Ascending aorta (tissue), 2 donors: ENCODE results near the gene TDRD9. TPM values are rescaled to one million over a fixed set of nuclear protein-coding genes. Genes with fewer than 3 reads are reported as not detected.

Experiments
- DNase-seq, 2 donors: peaks; one replicate each; pipeline ENCODE4 v3.0.0-alpha.2; 2019; ENCODE audit warnings: low spot score in 2 of 2
- H3K27ac ChIP-seq, 2 donors: fragments of 200-600 bp; sonication (generic); one replicate each; pipeline ENCODE4 v1.5.1; 2016 to 2017; ENCODE audit warnings: mild to moderate bottlenecking in 1 of 2
- H3K27me3 ChIP-seq: fragments of 200-600 bp; sonication (generic); one replicate; pipeline ENCODE4 v1.5.1; 2017
- H3K36me3 ChIP-seq, 2 donors: fragments of 200-600 bp; sonication (generic); one replicate each; pipeline ENCODE4 v1.5.1; 2016
- H3K4me1 ChIP-seq, 2 donors: fragments of 200-600 bp; sonication (generic); one replicate each; pipeline ENCODE4 v1.5.1; 2016 to 2017; ENCODE audit warnings: mild to moderate bottlenecking in 1 of 2
- H3K4me3 ChIP-seq, 2 donors: fragments of 200-600 bp; sonication (generic); one replicate each; pipeline ENCODE4 v1.5.1; 2016 to 2017; ENCODE audit warnings: mild to moderate bottlenecking in 1 of 2
- H3K9me3 ChIP-seq, 2 donors: fragments of 200-600 bp; sonication (generic); one replicate each; pipeline ENCODE4 v1.5.1; 2016
- CTCF ChIP-seq, 3 experiments: fragments of 200-600 bp in 2 of 3; fragments of 450-650 bp in 1 of 3; sonication (generic) in 2 of 3; IDR thresholded peaks; one replicate each; pipeline ENCODE4 v1.5.1; 2016 to 2019; ENCODE audit warnings: antibody characterized with exemption in 3 of 3, mild to moderate bottlenecking in 1 of 3, moderate library complexity in 1 of 3
- intact Hi-C: fragments of 100-400 bp; cut with DNase I; formaldehyde crosslinking; loops from one replicate; pipeline ENCODE4 v1.15.1; 2023
- total RNA-seq: library from RNA; depleted of rRNA; stranded (reverse); fragments of >200 nt; gene quantifications from one replicate; pipeline ENCODE4 v1.1.0, GENCODE V29; 2016

Gene TDRD9
- total RNA-seq, 1 donor from 2014 or later: 1.4 TPM

- no peak overlapping the region for H3K27ac ChIP-seq
- no peaks in the 10 kb centered on the region for H3K4me1 ChIP-seq
- no peaks in the 10 kb centered on the region for H3K9me3 ChIP-seq
- H3K36me3 ChIP-seq: no peaks in the 10 kb centered on the region
- no peak for DNase-seq
- intact Hi-C loops: no loop called here
- no peaks in the 10 kb centered on the region for H3K27me3 ChIP-seq
- no peak overlapping the region for H3K4me3 ChIP-seq
- TF ChIP-seq CTCF (IDR thresholded peaks at IDR 0.05): no peak
These were observed 18.7 kb downstream of the TDRD9 start for GRCh38 chr14:103946975-103947374.

GRCh38 chr14:103948442-103948841, 20.2 kb downstream of the TDRD9 start:
- Histone ChIP-seq H3K9me3 (no peaks in the 10 kb centered on the region), H3K27me3 (no peaks in the 10 kb centered on the region), H3K27ac (no peak overlapping the region), H3K4me1 (no peaks in the 10 kb centered on the region), H3K36me3 (no peaks in the 10 kb centered on the region), H3K4me3 (no peak overlapping the region)
- TF ChIP-seq CTCF (IDR thresholded peaks at IDR 0.05): no peak
- no peak for DNase-seq
- intact Hi-C loops: no loop called here

GRCh38 chr14:103949131-103949790, 21.0 kb downstream of the TDRD9 start:
- Histone ChIP-seq H3K4me1 (no peaks in the 10 kb centered on the region), H3K4me3 (no peak overlapping the region), H3K9me3 (no peaks in the 10 kb centered on the region), H3K36me3 (no peaks in the 10 kb centered on the region), H3K27ac (no peak overlapping the region), H3K27me3 (no peaks in the 10 kb centered on the region)
- DNase-seq: no peak
- no peak for TF ChIP-seq CTCF (IDR thresholded peaks at IDR 0.05)
- intact Hi-C loops: no loop called here

- Histone ChIP-seq H3K4me3 (no peak overlapping the region), H3K27ac (no peak overlapping the region), H3K27me3 (no peaks in the 10 kb centered on the region), H3K4me1 (no peaks in the 10 kb centered on the region), H3K9me3 (no peaks in the 10 kb centered on the region), H3K36me3 (no peaks in the 10 kb centered on the region)
- no peak for DNase-seq
- intact Hi-C loops: no loop called here
- TF ChIP-seq CTCF (IDR thresholded peaks at IDR 0.05): no peak
These were observed 32.3 kb downstream of the TDRD9 start for GRCh38 chr14:103960457-103961055.

- no peak overlapping the region for H3K27ac ChIP-seq
- no peaks in the 10 kb centered on the region for H3K9me3 ChIP-seq
- no peak for TF ChIP-seq CTCF (IDR thresholded peaks at IDR 0.05)
- no peaks in the 10 kb centered on the region for H3K4me1 ChIP-seq
- intact Hi-C loops: no loop called here
- H3K27me3 ChIP-seq: no peaks in the 10 kb centered on the region
- H3K4me3 ChIP-seq: no peak overlapping the region
- H3K36me3 ChIP-seq: no peaks in the 10 kb centered on the region
- no peak for DNase-seq
These were observed 33.8 kb downstream of the TDRD9 start for GRCh38 chr14:103961928-103962578.
